ENCODE data around the gene IP6K1.
A peak's percentile ranks its signal among the peaks of the same experiment; 100 is the strongest.
"Not testable (repeated sequence)": the region's sequence is repeated elsewhere in the genome, so short reads cannot be mapped to it uniquely, and the experiment has no call there.

The IP6K1 gene

GRCh38 chr3:49686769-49687423 is 99.4 kb downstream of the IP6K1 start:
- H3K27me3 ChIP-seq (ENCODE audit: control insufficient read depth in 1 of 2, insufficient read depth in 1 of 2, low read length in 2 of 2); H3K27ac ChIP-seq (ENCODE audit: low read length, poor library complexity, severe bottlenecking); H2AK5ac ChIP-seq (ENCODE audit: low read length, severe bottlenecking); H2AFZ ChIP-seq (ENCODE audit: low read depth, low read length); H3K4ac ChIP-seq (ENCODE audit: low read depth in 1 of 2, low read length in 2 of 2); H3K18ac ChIP-seq (ENCODE audit: low read depth in 1 of 2, low read length in 2 of 2); H3K9me3 ChIP-seq (ENCODE audit: control insufficient read depth, low read length); H2BK5ac ChIP-seq (ENCODE audit: low read depth, low read length, poor library complexity, severe bottlenecking); H2BK120ac ChIP-seq (ENCODE audit: low read depth, low read length); H4K91ac ChIP-seq (ENCODE audit: low read length); H2BK12ac ChIP-seq (ENCODE audit: low read length in 2 of 2); H3K14ac ChIP-seq (ENCODE audit: low read length in 2 of 2); H3K23ac ChIP-seq (ENCODE audit: low read length in 2 of 2); H3K9ac ChIP-seq (ENCODE audit: low read length); H2BK15ac ChIP-seq (ENCODE audit: low read depth, poor library complexity, severe bottlenecking); H4K8ac ChIP-seq (ENCODE audit: low read length): not testable (repeated sequence)
- Histone ChIP-seq H3K4me2 (ENCODE audit: low read length, poor library complexity, severe bottlenecking) (peak overlapping the region; percentile 63), H3K36me3 (ENCODE audit: control insufficient read depth in 1 of 2, insufficient read depth in 2 of 2, low read depth in 1 of 2, low read length in 2 of 2) (peaks cover 26 to 33% of the 10 kb centered on the region in 2 experiments), H3K4me1 (ENCODE audit: control insufficient read depth, insufficient read depth, low read depth, low read length) (peaks cover 42% of the 10 kb centered on the region), H3K4me3 (ENCODE audit: insufficient read depth in 1 of 2, low read depth in 1 of 2, low read length in 2 of 2) (peak overlapping the region; percentile 47 to 55), H3K79me1 (replicated peaks; ENCODE audit: low read length, poor library complexity, severe bottlenecking) (peaks cover 13% of the 10 kb centered on the region)
- DNase-seq, result peak; percentile 60
- 15% methylated on average over 43 of the region's 44 CpGs for WGBS

- Histone ChIP-seq H3K4me1 (ENCODE audit: control insufficient read depth, insufficient read depth, low read depth, low read length) (peaks cover 39% of the 10 kb centered on the region), H3K4me3 (ENCODE audit: insufficient read depth in 1 of 2, low read depth in 1 of 2, low read length in 2 of 2) (peak overlapping the region; percentile 43 to 55), H3K4me2 (ENCODE audit: low read length, poor library complexity, severe bottlenecking) (peak overlapping the region; percentile 39), H3K79me1 (replicated peaks; ENCODE audit: low read length, poor library complexity, severe bottlenecking) (peaks cover 13% of the 10 kb centered on the region), H3K36me3 (ENCODE audit: control insufficient read depth in 1 of 2, insufficient read depth in 2 of 2, low read depth in 1 of 2, low read length in 2 of 2) (peaks cover 31 to 36% of the 10 kb centered on the region in 2 experiments)
- H3K27ac ChIP-seq (ENCODE audit: low read length, poor library complexity, severe bottlenecking); H3K23ac ChIP-seq (ENCODE audit: low read length in 2 of 2); H4K91ac ChIP-seq (ENCODE audit: low read length); H2BK120ac ChIP-seq (ENCODE audit: low read depth, low read length); H3K18ac ChIP-seq (ENCODE audit: low read depth in 1 of 2, low read length in 2 of 2); H2AK5ac ChIP-seq (ENCODE audit: low read length, severe bottlenecking); H2BK12ac ChIP-seq (ENCODE audit: low read length in 2 of 2); H2BK5ac ChIP-seq (ENCODE audit: low read depth, low read length, poor library complexity, severe bottlenecking); DNase-seq; H3K9ac ChIP-seq (ENCODE audit: low read length); H4K8ac ChIP-seq (ENCODE audit: low read length); H3K27me3 ChIP-seq (ENCODE audit: control insufficient read depth in 1 of 2, insufficient read depth in 1 of 2, low read length in 2 of 2); H3K14ac ChIP-seq (ENCODE audit: low read length in 2 of 2); H2AFZ ChIP-seq (ENCODE audit: low read depth, low read length); H3K9me3 ChIP-seq (ENCODE audit: control insufficient read depth, low read length); H3K4ac ChIP-seq (ENCODE audit: low read depth in 1 of 2, low read length in 2 of 2); H2BK15ac ChIP-seq (ENCODE audit: low read depth, poor library complexity, severe bottlenecking): not testable (repeated sequence)
- 7% methylated on average over 12 of the region's 29 CpGs for WGBS
These were observed 100.0 kb downstream of the IP6K1 start for GRCh38 chr3:49686346-49686745.

GRCh38 chr3:49685846-49686245 is 100.5 kb downstream of the IP6K1 start:
- not testable (repeated sequence) for H3K9me3 ChIP-seq (ENCODE audit: control insufficient read depth, low read length); H3K14ac ChIP-seq (ENCODE audit: low read length in 2 of 2); H4K91ac ChIP-seq (ENCODE audit: low read length); H2BK120ac ChIP-seq (ENCODE audit: low read depth, low read length); H2AFZ ChIP-seq (ENCODE audit: low read depth, low read length); H3K27ac ChIP-seq (ENCODE audit: low read length, poor library complexity, severe bottlenecking); H3K27me3 ChIP-seq (ENCODE audit: control insufficient read depth in 1 of 2, insufficient read depth in 1 of 2, low read length in 2 of 2); DNase-seq; H3K18ac ChIP-seq (ENCODE audit: low read depth in 1 of 2, low read length in 2 of 2); H3K4ac ChIP-seq (ENCODE audit: low read depth in 1 of 2, low read length in 2 of 2); H4K8ac ChIP-seq (ENCODE audit: low read length); H2AK5ac ChIP-seq (ENCODE audit: low read length, severe bottlenecking); H3K9ac ChIP-seq (ENCODE audit: low read length); H3K4me3 ChIP-seq (ENCODE audit: insufficient read depth in 1 of 2, low read depth in 1 of 2, low read length in 2 of 2); H2BK15ac ChIP-seq (ENCODE audit: low read depth, poor library complexity, severe bottlenecking); H3K23ac ChIP-seq (ENCODE audit: low read length in 2 of 2); H2BK12ac ChIP-seq (ENCODE audit: low read length in 2 of 2); H2BK5ac ChIP-seq (ENCODE audit: low read depth, low read length, poor library complexity, severe bottlenecking); H3K4me2 ChIP-seq (ENCODE audit: low read length, poor library complexity, severe bottlenecking)
- H3K79me1 ChIP-seq (replicated peaks; ENCODE audit: low read length, poor library complexity, severe bottlenecking), result peaks cover 12% of the 10 kb centered on the region
- H3K4me1 ChIP-seq (ENCODE audit: control insufficient read depth, insufficient read depth, low read depth, low read length), result peaks cover 36% of the 10 kb centered on the region
- WGBS, result 40% methylated on average over 30 of the region's 36 CpGs
- H3K36me3 ChIP-seq (ENCODE audit: control insufficient read depth in 1 of 2, insufficient read depth in 2 of 2, low read depth in 1 of 2, low read length in 2 of 2), result peaks cover 36 to 40% of the 10 kb centered on the region in 2 experiments

- not testable (repeated sequence) for H3K23ac ChIP-seq (ENCODE audit: low read length in 2 of 2); H3K27ac ChIP-seq (ENCODE audit: low read length, poor library complexity, severe bottlenecking); H2AFZ ChIP-seq (ENCODE audit: low read depth, low read length); H4K91ac ChIP-seq (ENCODE audit: low read length); H3K4me3 ChIP-seq (ENCODE audit: insufficient read depth in 1 of 2, low read depth in 1 of 2, low read length in 2 of 2); H2BK15ac ChIP-seq (ENCODE audit: low read depth, poor library complexity, severe bottlenecking); H2BK5ac ChIP-seq (ENCODE audit: low read depth, low read length, poor library complexity, severe bottlenecking); H3K18ac ChIP-seq (ENCODE audit: low read depth in 1 of 2, low read length in 2 of 2); H2BK120ac ChIP-seq (ENCODE audit: low read depth, low read length); H3K4me2 ChIP-seq (ENCODE audit: low read length, poor library complexity, severe bottlenecking); H3K9ac ChIP-seq (ENCODE audit: low read length); H3K14ac ChIP-seq (ENCODE audit: low read length in 2 of 2); DNase-seq; H4K8ac ChIP-seq (ENCODE audit: low read length); H2BK12ac ChIP-seq (ENCODE audit: low read length in 2 of 2); H3K27me3 ChIP-seq (ENCODE audit: control insufficient read depth in 1 of 2, insufficient read depth in 1 of 2, low read length in 2 of 2); H3K4ac ChIP-seq (ENCODE audit: low read depth in 1 of 2, low read length in 2 of 2); H3K9me3 ChIP-seq (ENCODE audit: control insufficient read depth, low read length); H2AK5ac ChIP-seq (ENCODE audit: low read length, severe bottlenecking)
- Histone ChIP-seq H3K36me3 (ENCODE audit: control insufficient read depth in 1 of 2, insufficient read depth in 2 of 2, low read depth in 1 of 2, low read length in 2 of 2) (peaks cover 44 to 48% of the 10 kb centered on the region in 2 experiments), H3K79me1 (replicated peaks; ENCODE audit: low read length, poor library complexity, severe bottlenecking) (peaks cover 12% of the 10 kb centered on the region), H3K4me1 (ENCODE audit: control insufficient read depth, insufficient read depth, low read depth, low read length) (peaks cover 31% of the 10 kb centered on the region)
- 100% methylated on average over 2 of the region's 10 CpGs for WGBS
These were observed 101.2 kb downstream of the IP6K1 start for GRCh38 chr3:49685103-49685502.

Data from mesenchymal stem cell (in vitro differentiated cells and primary cell).